HepG2 (cell line): ENCODE results near the gene VPS26B. TPM values are rescaled to one million over a fixed set of nuclear protein-coding genes. Genes with fewer than 3 reads are reported as not detected.

Experiments
- CREB1 ChIP-seq, 2 experiments: fragments of 450-650 bp in 1 of 2; IDR thresholded peaks; 2 replicates each; pipeline ENCODE4 v1.6.1; 2016 to 2017; ENCODE audit warnings: control low read depth in 1 of 2, mild to moderate bottlenecking in 1 of 2, missing compliant biosample characterization in 1 of 2, missing genetic modification characterization in 1 of 2
- EED ChIP-seq: sonication (generic); formaldehyde crosslinking; IDR thresholded peaks from 2 replicates; pipeline ENCODE4 v1.5.0; 2020; ENCODE audit warnings: mild to moderate bottlenecking, missing genetic modification reagents
- ERF ChIP-seq: IDR thresholded peaks from 2 replicates; pipeline ENCODE4 v1.6.1; 2018; ENCODE audit warnings: missing biosample characterization, missing genetic modification reagents
- FOXM1 ChIP-seq: sonication (generic); formaldehyde crosslinking; IDR thresholded peaks from 2 replicates; pipeline ENCODE4 v1.5.0; 2020; ENCODE audit warnings: missing genetic modification reagents
- GTF2F1 ChIP-seq: fragments of 150-350 bp; IDR thresholded peaks from 2 replicates; pipeline ENCODE4 v1.6.1; 2014; ENCODE audit warnings: low read length
- GTF3A ChIP-seq: sonication (generic); formaldehyde crosslinking; conservative IDR thresholded peaks from 2 replicates; pipeline ENCODE4 v1.4.0; 2020; ENCODE audit warnings: mild to moderate bottlenecking, missing genetic modification reagents
- HNRNPH1 ChIP-seq: fragments of 200-400 bp; formaldehyde crosslinking; optimal IDR thresholded peaks from 2 replicates; pipeline ENCODE3; 2017; ENCODE audit warnings: mild to moderate bottlenecking, low read depth, low read length
- KDM4B ChIP-seq: sonication (generic); formaldehyde crosslinking; IDR thresholded peaks from 2 replicates; pipeline ENCODE4 v1.4.0; 2020; ENCODE audit warnings: missing genetic modification reagents
- MXI1 ChIP-seq: IDR thresholded peaks from 3 replicates; pipeline ENCODE4 v1.6.1; 2012; ENCODE audit warnings: low read depth, low read length, inconsistent platforms, borderline replicate concordance
- TBL1XR1 ChIP-seq: fragments of 150-350 bp; IDR thresholded peaks from 2 replicates; pipeline ENCODE4 v1.6.1; 2014; ENCODE audit warnings: borderline replicate concordance, low read length; ENCODE audit not compliant: partially characterized antibody
- TCF7 ChIP-seq: sonication (generic); IDR thresholded peaks from 2 replicates; pipeline ENCODE4 v1.6.1; 2016; ENCODE audit warnings: antibody characterized with exemption, low read depth
- TEAD3 ChIP-seq: optimal IDR thresholded peaks from 2 replicates; pipeline ENCODE3; 2016; ENCODE audit warnings: borderline replicate concordance
- ZNF12 ChIP-seq: sonication (generic); formaldehyde crosslinking; IDR thresholded peaks from 2 replicates; pipeline ENCODE4 v1.5.0; 2020; ENCODE audit warnings: missing genetic modification reagents
- ZNF33B ChIP-seq: sonication (generic); formaldehyde crosslinking; IDR thresholded peaks from 2 replicates; pipeline ENCODE4 v1.5.1; 2020; ENCODE audit warnings: mild to moderate bottlenecking, missing genetic modification reagents
- ZNF367 ChIP-seq: sonication (generic); formaldehyde crosslinking; IDR thresholded peaks from 2 replicates; pipeline ENCODE4 v1.4.0; 2020; ENCODE audit warnings: missing genetic modification reagents, borderline replicate concordance
- ZNF383 ChIP-seq: sonication (generic); formaldehyde crosslinking; IDR thresholded peaks from 2 replicates; pipeline ENCODE4 v1.4.0; 2020; ENCODE audit warnings: missing genetic modification reagents, mild to moderate bottlenecking, borderline replicate concordance
- ZNF431 ChIP-seq: sonication (generic); formaldehyde crosslinking; IDR thresholded peaks from 2 replicates; pipeline ENCODE4 v1.9.0; 2022; ENCODE audit warnings: missing genetic modification reagents, low read depth, mild to moderate bottlenecking, borderline replicate concordance
- ZNF562 ChIP-seq: sonication (generic); formaldehyde crosslinking; IDR thresholded peaks from 2 replicates; pipeline ENCODE4 v1.8.0; 2022; ENCODE audit warnings: missing genetic modification reagents, borderline replicate concordance
- ZNF563 ChIP-seq: sonication (generic); formaldehyde crosslinking; IDR thresholded peaks from 2 replicates; pipeline ENCODE4 v1.8.0; 2022; ENCODE audit warnings: mild to moderate bottlenecking, moderate library complexity, missing genetic modification reagents
- ZNF674 ChIP-seq: sonication (generic); formaldehyde crosslinking; IDR thresholded peaks from 2 replicates; pipeline ENCODE4 v1.5.0; 2020; ENCODE audit warnings: low read depth, mild to moderate bottlenecking, missing genetic modification reagents
- polyA plus RNA-seq, 8 experiments: library from polyadenylated mRNA; depleted of rRNA in 3 of 8; stranded (reverse) in 7 of 8; unstranded in 1 of 8; fragments of >200 nt; fragmentation: Illumina TruSeq in 4 of 8; extraction: Trizol in 4 of 8; gene quantifications; 2 replicates each; pipeline versions ENCODE4 v1.2.1 to v1.2.3, GENCODE V29; 2011 to 2016; ENCODE audit warnings: low read depth in 4 of 8, missing spikeins in 1 of 8, mixed read lengths in 1 of 8; ENCODE audit not compliant: insufficient read depth in 1 of 8
- total RNA-seq, 5 experiments: library from RNA; depleted of rRNA; stranded (reverse); fragments of >200 nt; fragmentation: Illumina TruSeq; extraction: Trizol; gene quantifications; 2 replicates each; pipeline ENCODE4 v1.2.3, GENCODE V29; 2016; ENCODE audit warnings: low read depth in 1 of 5
- TF ChIP-seq, protein P1 (sequence below): IDR thresholded peaks from 2 replicates; pipeline ENCODE4 v1.6.1; 2016; ENCODE audit warnings: missing compliant biosample characterization, missing genetic modification reagents, borderline replicate concordance
- TF ChIP-seq, protein P2 (sequence below), 2 experiments: sonication (generic) in 1 of 2; formaldehyde crosslinking in 1 of 2; IDR thresholded peaks; 2 replicates each; pipeline versions ENCODE4 v1.5.1 to v1.6.1; 2011 to 2020; ENCODE audit warnings: borderline replicate concordance in 1 of 2, low read depth in 1 of 2, low read length in 1 of 2, mild to moderate bottlenecking in 1 of 2, missing genetic modification reagents in 1 of 2, moderate library complexity in 1 of 2

Gene VPS26B
- total and polyA plus RNA-seq, 2 of the 13 experiments (the other 11 are each of a cell fraction or from before 2014, with no cell fraction given), result 20.2 to 23.2 TPM

DNA sequence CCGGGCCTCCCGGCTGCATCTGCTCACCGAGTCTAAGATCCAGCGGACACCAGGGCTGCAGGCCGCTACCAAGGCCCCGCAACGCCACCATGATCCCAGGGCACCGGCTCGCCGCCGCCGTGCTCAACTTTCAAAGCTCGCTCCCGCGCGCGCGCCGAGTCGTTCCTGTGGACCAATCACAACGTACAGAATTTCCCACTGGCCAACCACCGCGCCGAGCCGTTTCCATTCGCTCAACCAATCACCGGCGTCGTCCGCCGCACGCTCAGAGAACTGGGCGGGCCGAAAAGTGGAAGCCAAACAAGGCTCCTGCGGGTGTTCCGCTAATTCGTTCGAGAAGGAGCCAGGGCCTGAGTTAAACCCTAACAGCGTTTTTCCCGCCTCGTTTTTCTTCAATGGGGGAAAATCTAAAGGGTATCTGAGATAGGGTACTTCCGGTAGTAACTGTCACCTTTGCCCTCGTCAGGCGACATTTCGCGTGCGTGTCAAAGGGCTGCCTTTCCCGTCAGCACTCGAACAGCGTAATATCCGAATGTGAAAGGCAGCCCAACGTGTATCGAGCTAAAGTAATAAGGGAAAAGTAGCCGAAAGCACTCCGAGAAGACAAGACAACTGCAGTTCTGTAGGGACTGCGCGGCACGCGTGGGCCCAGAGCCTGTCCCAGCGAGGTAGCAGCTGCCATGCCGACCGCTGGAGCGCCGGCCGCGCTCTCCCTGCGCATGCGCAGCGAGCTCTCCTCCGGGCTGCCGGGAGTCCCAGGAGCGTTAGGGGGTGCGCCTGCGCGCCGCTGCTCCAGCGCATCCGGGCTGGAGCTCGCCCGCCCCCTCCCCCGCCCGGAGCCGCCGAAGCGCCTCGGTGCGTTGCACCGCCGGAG, at the start of gene VPS26B, which contains the start of gene NCAPD3 (continued):
- TF ChIP-seq ZNF12 (CRISPR knock-in tag) (no peak), HNRNPH1 (no peak), TEAD3 (CRISPR knock-in tag) (no peak), KDM4B (no peak; the same call in 1 of the 2 replicates), ZNF431 (0 out of 2 replicates have a peak, but pooled peaks have one; percentile 39), ZNF562 (CRISPR knock-in tag) (0 out of 2 replicates have a peak, but pooled peaks have one; percentile 33), ZNF33B (peak; percentile 65; the same call in 1 of the 2 replicates), ZNF367 (CRISPR knock-in tag) (peak; percentile 47; the same call in 1 of the 2 replicates), CREB1 (IDR thresholded peaks at IDR 0.05) (peak; percentile 64), CREB1 (CRISPR knock-in tag; IDR thresholded peaks at IDR 0.05) (no peak), MXI1 (peak; percentile 89), TBL1XR1 (no peak), EED (CRISPR knock-in tag) (peak; percentile 86; the same call in 1 of the 2 replicates), ERF (CRISPR knock-in tag) (peak; percentile 63; the same call in 1 of the 2 replicates), ZNF563 (CRISPR knock-in tag) (0 out of 2 replicates have a peak, but pooled peaks have one; percentile 49), GTF2F1 (no peak), ZNF383 (CRISPR knock-in tag) (no peak), ZNF674 (CRISPR knock-in tag) (no peak), FOXM1 (CRISPR knock-in tag) (no peak), TCF7 (no peak), GTF3A (CRISPR knock-in tag) (no peak)
- TF ChIP-seq, protein P1, sequence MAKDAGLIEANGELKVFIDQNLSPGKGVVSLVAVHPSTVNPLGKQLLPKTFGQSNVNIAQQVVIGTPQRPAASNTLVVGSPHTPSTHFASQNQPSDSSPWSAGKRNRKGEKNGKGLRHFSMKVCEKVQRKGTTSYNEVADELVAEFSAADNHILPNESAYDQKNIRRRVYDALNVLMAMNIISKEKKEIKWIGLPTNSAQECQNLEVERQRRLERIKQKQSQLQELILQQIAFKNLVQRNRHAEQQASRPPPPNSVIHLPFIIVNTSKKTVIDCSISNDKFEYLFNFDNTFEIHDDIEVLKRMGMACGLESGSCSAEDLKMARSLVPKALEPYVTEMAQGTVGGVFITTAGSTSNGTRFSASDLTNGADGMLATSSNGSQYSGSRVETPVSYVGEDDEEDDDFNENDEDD (CRISPR knock-in tag), result peak; percentile 98
- TF ChIP-seq, protein P2, sequence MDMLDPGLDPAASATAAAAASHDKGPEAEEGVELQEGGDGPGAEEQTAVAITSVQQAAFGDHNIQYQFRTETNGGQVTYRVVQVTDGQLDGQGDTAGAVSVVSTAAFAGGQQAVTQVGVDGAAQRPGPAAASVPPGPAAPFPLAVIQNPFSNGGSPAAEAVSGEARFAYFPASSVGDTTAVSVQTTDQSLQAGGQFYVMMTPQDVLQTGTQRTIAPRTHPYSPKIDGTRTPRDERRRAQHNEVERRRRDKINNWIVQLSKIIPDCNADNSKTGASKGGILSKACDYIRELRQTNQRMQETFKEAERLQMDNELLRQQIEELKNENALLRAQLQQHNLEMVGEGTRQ (IDR thresholded peaks at IDR 0.05; ENCODE audit: low read depth, low read length), result no peak
- TF ChIP-seq, protein P2 (CRISPR knock-in tag; IDR thresholded peaks at IDR 0.05; ENCODE audit: borderline replicate concordance), result no peak
